ENCODE measurements around the gene RNF111. TPM values are rescaled to one million over a fixed set of nuclear protein-coding genes. Genes with fewer than 3 reads are reported as not detected.

The RNF111 gene
- total and polyA plus RNA-seq, 2 of the 13 experiments (the other 11 are each of a cell fraction or from before 2014, with no cell fraction given), result 12.1 to 23.1 TPM

DNA sequence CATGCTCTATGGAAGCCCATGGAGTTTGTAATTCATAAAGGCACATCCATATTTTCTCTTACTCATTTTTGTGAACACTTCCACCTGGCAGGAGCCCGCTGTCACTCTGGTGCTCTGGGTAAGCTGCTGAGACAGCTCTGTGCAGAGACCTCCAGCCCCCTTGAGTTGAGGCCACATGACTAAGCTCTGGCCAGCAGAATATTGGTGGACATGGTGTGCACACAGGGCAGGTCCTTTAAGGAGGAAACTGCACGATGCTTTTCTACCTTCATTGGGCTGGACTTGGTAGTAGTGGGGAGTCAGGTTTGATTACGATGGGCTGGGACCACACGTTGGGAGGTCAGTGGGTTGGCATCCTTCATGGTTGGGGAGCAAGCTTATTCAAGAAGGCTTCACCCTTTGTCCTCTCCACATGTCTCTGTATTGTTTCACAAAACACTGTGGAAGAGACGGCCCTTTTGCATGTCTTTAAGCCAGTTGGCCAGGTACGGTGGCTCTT is 146.5 kb downstream of the RNF111 start (continued):
- TF ChIP-seq ZNF513 (CRISPR knock-in tag; conservative IDR thresholded peaks at IDR 0.05) (no peak), ATAD3A (CRISPR knock-in tag; IDR thresholded peaks at IDR 0.05) (no peak)

DNA sequence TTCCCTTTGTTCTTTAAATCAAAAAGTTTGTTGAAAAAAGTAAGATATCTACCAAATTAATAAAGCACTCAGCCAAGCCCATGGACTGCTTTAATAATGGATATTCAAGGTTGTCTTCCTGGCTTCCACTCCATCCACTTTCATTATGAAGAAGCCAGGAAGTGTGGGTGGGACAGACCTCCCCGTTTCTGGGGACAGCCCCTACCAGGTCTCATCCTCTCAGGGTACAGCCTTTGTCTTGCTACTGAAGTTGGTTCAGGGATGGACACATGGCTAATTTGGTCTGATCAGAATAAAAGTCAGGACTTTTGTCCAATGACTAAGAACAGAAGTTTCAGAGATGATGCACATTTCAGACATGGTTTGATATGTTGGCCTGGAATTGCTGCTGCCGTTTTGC is 150.1 kb downstream of the RNF111 start:
- CTCF ChIA-PET (ENCODE audit: low intra/inter-chr PET ratio, low total read pairs), result interaction anchor here (0.6 to 1.8 kb wide), 4 partner anchors 156 to 635 kb away, joined by 3 to 16 read pairs (median 8); no protein-coding TSS in a partner anchor
- in situ Hi-C loops (cut with HindIII; ENCODE audit: extremely low pct_ligation_motif_present, low pct_unique_long_range_greater_than_20kb), result loop anchor here (5.0 to 10.0 kb wide), 2 partner anchors 63 to 155 kb away; no protein-coding TSS in a partner anchor
- Histone ChIP-seq H3K9ac (ENCODE audit: insufficient read depth, low read depth, low read length) (no peak overlapping the region), H4K20me1 (ENCODE audit: insufficient read depth, low read length) (no peaks in the 10 kb centered on the region), H3K4me3 (replicated peaks in 1 of 3; ENCODE audit: insufficient read depth in 1 of 3, low read depth in 2 of 3, low read length in 3 of 3) (no peak overlapping the region), H3K27ac (ENCODE audit: extremely low read length, insufficient read depth, low read length) (no peak overlapping the region), H3K27me3 (ENCODE audit: control insufficient read depth in 1 of 2, insufficient read depth in 2 of 2, low read length in 2 of 2) (no peaks in the 10 kb centered on the region), H3K36me3 (replicated peaks in 1 of 2; ENCODE audit: control insufficient read depth in 1 of 2, insufficient read depth in 2 of 2, low read length in 2 of 2) (peaks cover 26 to 86% of the 10 kb centered on the region in 2 experiments), H3K9me3 (ENCODE audit: low read length) (no peaks in the 10 kb centered on the region), H3K4me1 (ENCODE audit: insufficient read depth, low read length) (no peaks in the 10 kb centered on the region), H2AFZ (ENCODE audit: low read length) (no peak overlapping the region), H3K79me2 (ENCODE audit: insufficient read depth, low read length) (no peaks in the 10 kb centered on the region), H3K4me2 (ENCODE audit: low read depth, low read length) (no peak overlapping the region)
- TF ChIP-seq YY1 (IDR thresholded peaks at IDR 0.05; ENCODE audit: insufficient read depth, insufficient replicate concordance, low read depth, low read length) (no peak), ZNF367 (CRISPR knock-in tag; IDR thresholded peaks at IDR 0.05; ENCODE audit: borderline replicate concordance) (no peak), ZNF329 (CRISPR knock-in tag; IDR thresholded peaks at IDR 0.05; ENCODE audit: low read depth) (no peak), ZNF331 (CRISPR knock-in tag; IDR thresholded peaks at IDR 0.05) (no peak)
- DNase-seq (ENCODE audit: low spot score), result no peak
- intact Hi-C loops (cut with micrococcal nuclease; ENCODE audit: unreplicated experiment), result no loop called here
- ATAC-seq, result no peak
- FAIRE-seq, result no peak
- 100% methylated on average over 2 of the region's 2 CpGs for WGBS (ENCODE audit: low lambda C conversion rate)
- POLR2A ChIA-PET, result no interaction called here
- no TSS peak for BruUV-seq (replicated peaks)
